Activated T-helper 9 cell treated with anti-CD3 and anti-CD28 coated beads, Interleukin-2, amount 50 U/mL, for 16 hours (primary cell): ENCODE results near the gene CCT4.
"Not testable (repeated sequence)": the region's sequence is repeated elsewhere in the genome, so short reads cannot be mapped to it uniquely, and the experiment has no call there.

Experiments
- DNase-seq: peaks from one replicate; pipeline ENCODE4 v3.0.0-alpha.2; 2020; ENCODE audit warnings: low read depth

Gene CCT4

GRCh38 chr2:61879351-61879750, 9.1 kb downstream of the CCT4 start:
- not testable (repeated sequence) for DNase-seq

- DNase-seq, result no peak
These were observed 9.7 kb downstream of the CCT4 start for GRCh38 chr2:61878761-61879160.

GRCh38 chr2:61877571-61878245, 10.7 kb downstream of the CCT4 start:
- DNase-seq, result no peak

GRCh38 chr2:61876400-61876799, 12.1 kb downstream of the CCT4 start:
- no peak for DNase-seq

- not testable (repeated sequence) for DNase-seq
These were observed 21.9 kb downstream of the CCT4 start for GRCh38 chr2:61866482-61867089.

- DNase-seq, result no peak
These were observed 26.4 kb downstream of the CCT4 start for GRCh38 chr2:61862085-61862484.

- no peak for DNase-seq
These were observed 31.2 kb downstream of the CCT4 start for GRCh38 chr2:61857224-61857623.

- no peak for DNase-seq
These were observed 33.2 kb downstream of the CCT4 start for GRCh38 chr2:61855318-61855613.

GRCh38 chr2:61854564-61855317, 33.7 kb downstream of the CCT4 start:
- peak; percentile 79 for DNase-seq

- DNase-seq, result peak; percentile 59
These were observed 34.5 kb downstream of the CCT4 start, which contains the start of gene FAM161A for GRCh38 chr2:61853847-61854563. Gene FAM161A, minus strand, starts transcription at chr2:61854060. Its CDS starts 19 bp downstream, at chr2:61854041.

GRCh38 chr2:61853086-61853846, 35.2 kb downstream of the CCT4 start:
- no peak for DNase-seq

- not testable (repeated sequence) for DNase-seq
These were observed 37.2 kb downstream of the CCT4 start for GRCh38 chr2:61851270-61851669.

- DNase-seq, result no peak
These were observed 43.1 kb downstream of the CCT4 start for GRCh38 chr2:61845320-61845719.

GRCh38 chr2:61841286-61841685, 47.2 kb downstream of the CCT4 start:
- no peak for DNase-seq

GRCh38 chr2:61834893-61835292, 53.6 kb downstream of the CCT4 start:
- no peak for DNase-seq

- no peak for DNase-seq
These were observed 54.5 kb downstream of the CCT4 start for GRCh38 chr2:61833971-61834370.

GRCh38 chr2:61832183-61832841, 56.1 kb downstream of the CCT4 start:
- DNase-seq, result no peak

- no peak for DNase-seq
These were observed 66.2 kb downstream of the CCT4 start for GRCh38 chr2:61822255-61822654.
